ENCODE data around the gene MYDGF. TPM values are rescaled to one million over a fixed set of nuclear protein-coding genes. Genes with fewer than 3 reads are reported as not detected.

Gene MYDGF
- total RNA-seq (2016; rRNA removed; fragmentation: Illumina TruSeq; extraction: Trizol): 51.2 and 116 TPM in 2 replicates
- total RNA-seq (2016; cell fraction: cytosol; rRNA removed; fragmentation: Illumina TruSeq; extraction: Trizol; ENCODE audit: low read depth): 22.6 and 23.9 TPM in 2 replicates
- 51.8 and 121 TPM in 2 replicates for total RNA-seq (2016; cell fraction: insoluble cytoplasmic fraction; rRNA removed; fragmentation: Illumina TruSeq; extraction: Trizol)
- total RNA-seq (2016; cell fraction: membrane; rRNA removed; fragmentation: Illumina TruSeq; extraction: Trizol): 39.4 and 44.5 TPM in 2 replicates
- total RNA-seq (2016; cell fraction: nucleus; rRNA removed; fragmentation: Illumina TruSeq; extraction: Trizol): 80.0 and 98.1 TPM in 2 replicates
- 195 and 198 TPM in 2 replicates for polyA plus RNA-seq (2011; rRNA removed)
- polyA plus RNA-seq (2011; cell fraction: cytosol; rRNA removed): 230 and 342 TPM in 2 replicates
- 115 and 125 TPM in 2 replicates for polyA plus RNA-seq (2011; cell fraction: nucleus; rRNA removed)
- 153 and 214 TPM in 2 replicates for polyA plus RNA-seq (2012)
- polyA plus RNA-seq (2016; cell fraction: cytosol; fragmentation: Illumina TruSeq; extraction: Trizol; ENCODE audit: low read depth): 30.7 and 35.4 TPM in 2 replicates
- 58.1 and 61.6 TPM in 2 replicates for polyA plus RNA-seq (2016; cell fraction: insoluble cytoplasmic fraction; fragmentation: Illumina TruSeq; extraction: Trizol; ENCODE audit: low read depth)
- polyA plus RNA-seq (2016; cell fraction: membrane; fragmentation: Illumina TruSeq; extraction: Trizol; ENCODE audit: low read depth): 39.4 and 41.3 TPM in 2 replicates
- polyA plus RNA-seq (2016; cell fraction: nucleus; fragmentation: Illumina TruSeq; extraction: Trizol; ENCODE audit: insufficient read depth, low read depth): 174 and 190 TPM in 2 replicates
- polyA minus RNA-seq (2011; rRNA and poly(A)+ RNA removed; ENCODE audit: low replicate concordance): 65.4 and 78.5 TPM in 2 replicates
- 53.5 and 66.5 TPM in 2 replicates for polyA minus RNA-seq (2011; cell fraction: cytosol; rRNA and poly(A)+ RNA removed)
- 27.7 and 29.1 TPM in 2 replicates for polyA minus RNA-seq (2011; cell fraction: nucleus; rRNA and poly(A)+ RNA removed)
- percentile 72 among the genes with signal in this experiment for Bru-seq, nascent RNA
- BruChase-seq, experiment 1, labeled RNA remaining after a 6-hour chase: percentile 89 among the genes with signal in this experiment
- BruChase-seq, experiment 2, labeled RNA remaining after a 2-hour chase: percentile 79 among the genes with signal in this experiment
- long read RNA-seq, experiment 1, transcript MYDGF-201 (6 exons, 1,018 nt): major isoform, 603 of 636 reads
- long read RNA-seq, experiment 1, partial matches to known transcripts: 21 of 636 reads
- long read RNA-seq, experiment 1, other reads (novel, unspliced or antisense): 10 of 636 reads
- long read RNA-seq, experiment 2, transcript MYDGF-201 (6 exons, 1,018 nt): major isoform, 480 of 590 reads
- long read RNA-seq, experiment 2, partial matches to known transcripts: 51 of 590 reads
- long read RNA-seq, experiment 2, other reads (novel, unspliced or antisense): 59 of 590 reads

DNA sequence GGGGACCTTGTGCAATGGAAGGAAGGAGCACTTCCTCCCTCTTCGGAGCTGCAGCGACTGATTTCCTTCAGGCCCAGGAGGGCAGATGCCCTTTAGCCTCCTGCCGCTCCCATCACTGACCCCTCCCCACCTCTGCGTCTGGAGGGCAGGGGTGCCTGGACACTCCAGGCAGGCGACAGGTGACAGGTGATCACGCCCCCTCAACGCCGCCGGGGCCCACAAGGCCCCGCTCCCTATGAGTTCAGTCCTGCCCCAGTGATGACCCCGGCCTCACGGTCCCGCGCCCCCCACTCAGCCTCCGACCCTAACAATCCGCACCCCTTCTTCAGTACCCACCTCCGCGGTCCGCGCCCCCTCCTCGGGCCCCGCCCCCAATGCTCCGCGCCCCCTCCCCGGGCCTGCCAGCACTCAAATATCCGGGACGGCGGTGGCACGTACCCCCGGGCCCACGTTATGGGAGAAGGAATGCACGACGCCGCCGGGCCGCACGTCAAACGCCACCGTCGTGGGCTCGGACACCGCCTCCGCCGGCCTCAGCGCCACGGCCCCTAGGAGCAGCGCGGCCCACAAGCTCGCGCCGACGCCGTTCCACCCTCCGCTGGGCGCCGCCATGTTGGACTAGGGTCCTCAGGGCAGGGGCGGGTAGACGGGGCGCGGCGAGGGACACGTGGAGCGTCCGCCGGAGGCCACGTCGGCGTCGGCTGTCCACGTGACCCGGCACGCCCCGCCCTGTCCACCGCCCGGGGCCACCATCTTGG, at the start of gene MYDGF:
TSS of gene MYDGF (minus strand) at position 620 of the 758 bp plus-strand sequence. CDS start at position 612, 8 bp downstream.
- in situ Hi-C loops (cut with HindIII; ENCODE audit: extremely low pct_ligation_motif_present, low pct_unique_long_range_greater_than_20kb) (no loop called here), intact Hi-C loops (cut with micrococcal nuclease; ENCODE audit: unreplicated experiment) (loop anchor here (5.0 kb wide), 1 partner anchor 52 kb away; the partner anchor contains the start of gene DPP9)
- H3K27ac ChIP-seq (ENCODE audit: extremely low read length, insufficient read depth, low read length): peak within 1 kb of the TSS; percentile 97
- H2AFZ ChIP-seq (ENCODE audit: low read length): peak within 1 kb of the TSS; percentile 78
- peak within 1 kb of the TSS; percentile 94 for H3K9ac ChIP-seq (ENCODE audit: insufficient read depth, low read depth, low read length)
- no peaks in the 10 kb centered on the region; a peak in 1 of 5 replicates for H3K27me3 ChIP-seq (ENCODE audit: control insufficient read depth in 1 of 2, insufficient read depth in 2 of 2, low read length in 2 of 2)
- peak; percentile 91 for ATAC-seq
- WGBS (ENCODE audit: low lambda C conversion rate): 1% methylated on average over 12 of the region's 75 CpGs
- H4K20me1 ChIP-seq (ENCODE audit: insufficient read depth, low read length): no peaks in the 10 kb centered on the region; the same call in 1 of the 2 replicates
- no TSS peak for BruUV-seq (replicated peaks)
- DNase-seq (ENCODE audit: low spot score): peak; percentile 70
- peaks cover 10 to 28% of the 10 kb centered on the region in 2 experiments for H3K36me3 ChIP-seq (replicated peaks in 1 of 2; ENCODE audit: control insufficient read depth in 1 of 2, insufficient read depth in 2 of 2, low read length in 2 of 2)
- H3K4me1 ChIP-seq (ENCODE audit: insufficient read depth, low read length): peaks cover 28% of the 10 kb centered on the region
- H3K9me3 ChIP-seq (ENCODE audit: low read length): no peaks in the 10 kb centered on the region
- ChIA-PET POLR2A (interaction anchor here (0.7 to 2.3 kb wide), 5 partner anchors 10 to 130 kb away, joined by 3 to 10 read pairs (median 5); partner anchors contain the start of genes DPP9, FEM1A and LRG1), CTCF (ENCODE audit: low intra/inter-chr PET ratio, low total read pairs) (no interaction called here)
- H3K79me2 ChIP-seq (ENCODE audit: insufficient read depth, low read length): peaks cover 20% of the 10 kb centered on the region
- peak; percentile 34 for FAIRE-seq
- peak within 1 kb of the TSS; percentile 76 to 97 (median 80) for H3K4me3 ChIP-seq (replicated peaks in 1 of 3; ENCODE audit: insufficient read depth in 1 of 3, low read depth in 2 of 3, low read length in 3 of 3)
- peak within 1 kb of the TSS; percentile 98 for H3K4me2 ChIP-seq (ENCODE audit: low read depth, low read length)
- TF ChIP-seq ZMYM3 (CRISPR knock-in tag; IDR thresholded peaks at IDR 0.05): no peak
- TF ChIP-seq, protein P1, sequence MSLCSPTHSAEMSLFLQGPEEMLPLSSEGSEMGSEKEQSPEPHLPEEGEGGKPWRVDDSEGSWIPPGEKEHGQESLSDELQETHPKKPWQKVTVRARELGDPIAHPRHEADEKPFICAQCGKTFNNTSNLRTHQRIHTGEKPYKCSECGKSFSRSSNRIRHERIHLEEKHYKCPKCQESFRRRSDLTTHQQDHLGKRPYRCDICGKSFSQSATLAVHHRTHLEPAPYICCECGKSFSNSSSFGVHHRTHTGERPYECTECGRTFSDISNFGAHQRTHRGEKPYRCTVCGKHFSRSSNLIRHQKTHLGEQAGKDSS (CRISPR knock-in tag; IDR thresholded peaks at IDR 0.05; ENCODE audit: borderline replicate concordance, low read depth): peak; percentile 77; the same call in 1 of the 2 replicates
- TF ChIP-seq ZNF780A (CRISPR knock-in tag; IDR thresholded peaks at IDR 0.05): no peak
- TF ChIP-seq YY1 (IDR thresholded peaks at IDR 0.05; ENCODE audit: insufficient read depth, insufficient replicate concordance, low read depth, low read length): peak; percentile 99
- no peak for TF ChIP-seq ZNF607 (CRISPR knock-in tag; IDR thresholded peaks at IDR 0.05; ENCODE audit: borderline replicate concordance)
- TF ChIP-seq POLR2A (IDR thresholded peaks at IDR 0.05; ENCODE audit: insufficient read depth in 1 of 2, low read depth in 2 of 2, low read length in 2 of 2): peak; percentile 86 to 89
- TF ChIP-seq, protein P2, sequence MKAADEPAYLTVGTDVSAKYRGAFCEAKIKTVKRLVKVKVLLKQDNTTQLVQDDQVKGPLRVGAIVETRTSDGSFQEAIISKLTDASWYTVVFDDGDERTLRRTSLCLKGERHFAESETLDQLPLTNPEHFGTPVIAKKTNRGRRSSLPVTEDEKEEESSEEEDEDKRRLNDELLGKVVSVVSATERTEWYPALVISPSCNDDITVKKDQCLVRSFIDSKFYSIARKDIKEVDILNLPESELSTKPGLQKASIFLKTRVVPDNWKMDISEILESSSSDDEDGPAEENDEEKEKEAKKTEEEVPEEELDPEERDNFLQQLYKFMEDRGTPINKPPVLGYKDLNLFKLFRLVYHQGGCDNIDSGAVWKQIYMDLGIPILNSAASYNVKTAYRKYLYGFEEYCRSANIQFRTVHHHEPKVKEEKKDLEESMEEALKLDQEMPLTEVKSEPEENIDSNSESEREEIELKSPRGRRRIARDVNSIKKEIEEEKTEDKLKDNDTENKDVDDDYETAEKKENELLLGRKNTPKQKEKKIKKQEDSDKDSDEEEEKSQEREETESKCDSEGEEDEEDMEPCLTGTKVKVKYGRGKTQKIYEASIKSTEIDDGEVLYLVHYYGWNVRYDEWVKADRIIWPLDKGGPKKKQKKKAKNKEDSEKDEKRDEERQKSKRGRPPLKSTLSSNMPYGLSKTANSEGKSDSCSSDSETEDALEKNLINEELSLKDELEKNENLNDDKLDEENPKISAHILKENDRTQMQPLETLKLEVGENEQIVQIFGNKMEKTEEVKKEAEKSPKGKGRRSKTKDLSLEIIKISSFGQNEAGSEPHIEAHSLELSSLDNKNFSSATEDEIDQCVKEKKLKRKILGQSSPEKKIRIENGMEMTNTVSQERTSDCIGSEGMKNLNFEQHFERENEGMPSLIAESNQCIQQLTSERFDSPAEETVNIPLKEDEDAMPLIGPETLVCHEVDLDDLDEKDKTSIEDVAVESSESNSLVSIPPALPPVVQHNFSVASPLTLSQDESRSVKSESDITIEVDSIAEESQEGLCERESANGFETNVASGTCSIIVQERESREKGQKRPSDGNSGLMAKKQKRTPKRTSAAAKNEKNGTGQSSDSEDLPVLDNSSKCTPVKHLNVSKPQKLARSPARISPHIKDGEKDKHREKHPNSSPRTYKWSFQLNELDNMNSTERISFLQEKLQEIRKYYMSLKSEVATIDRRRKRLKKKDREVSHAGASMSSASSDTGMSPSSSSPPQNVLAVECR (CRISPR knock-in tag; IDR thresholded peaks at IDR 0.05; ENCODE audit: borderline replicate concordance): peak; percentile 95
- TF ChIP-seq, protein P3, sequence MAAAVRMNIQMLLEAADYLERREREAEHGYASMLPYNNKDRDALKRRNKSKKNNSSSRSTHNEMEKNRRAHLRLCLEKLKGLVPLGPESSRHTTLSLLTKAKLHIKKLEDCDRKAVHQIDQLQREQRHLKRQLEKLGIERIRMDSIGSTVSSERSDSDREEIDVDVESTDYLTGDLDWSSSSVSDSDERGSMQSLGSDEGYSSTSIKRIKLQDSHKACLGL (CRISPR knock-in tag; IDR thresholded peaks at IDR 0.05): peak; percentile 81
- TF ChIP-seq, protein P4, sequence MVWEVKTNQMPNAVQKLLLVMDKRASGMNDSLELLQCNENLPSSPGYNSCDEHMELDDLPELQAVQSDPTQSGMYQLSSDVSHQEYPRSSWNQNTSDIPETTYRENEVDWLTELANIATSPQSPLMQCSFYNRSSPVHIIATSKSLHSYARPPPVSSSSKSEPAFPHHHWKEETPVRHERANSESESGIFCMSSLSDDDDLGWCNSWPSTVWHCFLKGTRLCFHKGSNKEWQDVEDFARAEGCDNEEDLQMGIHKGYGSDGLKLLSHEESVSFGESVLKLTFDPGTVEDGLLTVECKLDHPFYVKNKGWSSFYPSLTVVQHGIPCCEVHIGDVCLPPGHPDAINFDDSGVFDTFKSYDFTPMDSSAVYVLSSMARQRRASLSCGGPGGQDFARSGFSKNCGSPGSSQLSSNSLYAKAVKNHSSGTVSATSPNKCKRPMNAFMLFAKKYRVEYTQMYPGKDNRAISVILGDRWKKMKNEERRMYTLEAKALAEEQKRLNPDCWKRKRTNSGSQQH (CRISPR knock-in tag; IDR thresholded peaks at IDR 0.05; ENCODE audit: low read depth): 0 out of 2 replicates have a peak, but pooled peaks have one; percentile 45

Measured in HepG2 (cell line).